NCI-H524 (cell line): ENCODE data around the gene MRPL20.
"Not testable (repeated sequence)": the region's sequence is repeated elsewhere in the genome, so short reads cannot be mapped to it uniquely, and the experiment has no call there.

Experiments
- DNase-seq, 2 experiments: peaks; one replicate each; lab custom pipeline; 2025; lab: John Stamatoyannopoulos, UW

Gene MRPL20

DNA sequence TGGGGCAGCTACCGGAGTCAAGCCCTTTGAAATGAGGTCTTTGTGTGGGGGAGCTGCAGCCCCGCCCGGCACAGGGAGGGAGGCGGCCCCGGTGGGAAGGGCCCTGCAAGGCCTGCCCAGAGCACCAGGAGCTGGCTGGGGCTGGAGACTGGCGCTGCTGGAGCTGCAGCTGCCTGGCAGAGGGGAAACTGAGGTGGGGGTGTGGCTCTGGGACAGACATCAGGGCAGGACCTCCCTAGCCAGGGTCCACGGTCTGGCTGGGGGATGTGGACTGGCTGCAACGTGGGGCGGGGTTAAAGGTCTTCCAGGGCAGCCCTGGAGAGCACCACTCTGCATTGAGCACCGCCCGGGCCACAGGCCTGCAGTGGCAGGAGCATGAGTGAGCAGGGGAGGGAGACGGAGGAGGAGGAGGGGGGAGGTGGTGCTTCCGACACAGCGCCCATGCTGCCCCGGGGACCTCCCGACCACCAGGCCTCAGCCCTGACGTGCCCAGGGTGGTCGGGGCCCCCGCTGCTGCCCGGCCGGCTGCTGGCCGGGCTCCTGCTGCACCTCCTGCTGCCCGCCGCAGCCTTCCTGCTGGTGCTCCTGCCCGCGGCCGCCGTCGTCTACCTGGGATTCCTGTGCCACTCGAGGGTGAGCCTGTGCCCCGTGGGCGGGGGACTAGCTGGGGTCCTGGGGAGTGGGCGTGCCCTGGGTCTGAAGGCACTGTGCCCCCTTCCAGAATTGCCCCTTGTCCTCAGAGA, 18.8 kb upstream of the MRPL20 start:
- DNase-seq = no peak

DNA sequence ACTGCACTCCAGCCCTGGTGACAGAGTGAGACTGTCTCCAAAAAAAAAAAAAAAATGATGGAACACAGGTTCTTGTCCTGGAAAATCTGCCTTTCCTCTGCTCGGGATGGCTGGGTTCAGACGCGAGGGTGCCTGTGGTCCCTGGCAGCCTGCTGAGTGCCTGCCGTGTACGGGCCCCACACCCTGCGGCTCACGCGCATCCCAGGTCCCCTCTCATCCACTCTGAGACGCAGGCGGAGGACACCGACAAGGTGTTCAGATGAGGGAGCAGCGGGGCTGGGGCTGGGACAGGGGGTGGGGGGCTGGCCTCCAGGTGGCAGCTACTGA, 18.3 kb upstream of the MRPL20 start:
- DNase-seq = no peak

DNA sequence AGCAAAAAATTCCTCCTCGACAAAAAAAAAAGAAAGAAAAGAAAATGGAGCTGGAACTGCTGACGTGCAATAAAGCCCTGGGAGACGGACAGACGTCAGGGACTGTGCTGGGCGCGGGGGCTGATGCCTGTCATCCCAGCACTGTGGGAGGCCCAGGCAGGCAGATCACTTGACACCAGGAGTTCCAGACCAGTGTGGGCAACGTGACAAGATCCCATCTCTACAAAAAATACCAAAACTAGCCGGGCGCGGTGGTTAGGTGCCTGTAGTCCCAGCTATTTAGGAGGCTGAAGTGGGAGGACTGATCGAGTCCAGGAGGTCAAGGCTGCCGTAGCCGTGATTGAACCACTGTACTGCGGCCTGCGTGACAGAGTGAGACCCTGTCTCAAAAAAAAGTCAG, 17.6 kb upstream of the MRPL20 start:
- DNase-seq = no peak

DNA sequence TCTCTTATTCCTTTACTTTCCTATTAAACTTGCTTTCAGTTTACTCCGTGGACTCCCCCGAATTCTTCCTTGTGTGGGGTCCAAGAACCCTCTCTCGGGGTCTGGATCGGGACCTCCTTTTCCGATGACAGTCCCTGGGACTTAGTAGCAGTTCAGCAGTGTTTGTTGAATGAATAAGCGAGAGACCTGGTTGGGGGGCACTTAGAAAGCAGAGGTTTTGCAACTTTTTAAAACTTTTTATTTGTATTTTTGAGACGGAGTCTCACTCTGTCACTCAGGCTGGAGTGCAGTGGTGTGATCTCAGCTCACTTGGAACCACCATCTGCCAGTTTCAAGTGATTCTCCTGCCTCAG, 16.1 kb upstream of the MRPL20 start:
- no peak for DNase-seq

DNA sequence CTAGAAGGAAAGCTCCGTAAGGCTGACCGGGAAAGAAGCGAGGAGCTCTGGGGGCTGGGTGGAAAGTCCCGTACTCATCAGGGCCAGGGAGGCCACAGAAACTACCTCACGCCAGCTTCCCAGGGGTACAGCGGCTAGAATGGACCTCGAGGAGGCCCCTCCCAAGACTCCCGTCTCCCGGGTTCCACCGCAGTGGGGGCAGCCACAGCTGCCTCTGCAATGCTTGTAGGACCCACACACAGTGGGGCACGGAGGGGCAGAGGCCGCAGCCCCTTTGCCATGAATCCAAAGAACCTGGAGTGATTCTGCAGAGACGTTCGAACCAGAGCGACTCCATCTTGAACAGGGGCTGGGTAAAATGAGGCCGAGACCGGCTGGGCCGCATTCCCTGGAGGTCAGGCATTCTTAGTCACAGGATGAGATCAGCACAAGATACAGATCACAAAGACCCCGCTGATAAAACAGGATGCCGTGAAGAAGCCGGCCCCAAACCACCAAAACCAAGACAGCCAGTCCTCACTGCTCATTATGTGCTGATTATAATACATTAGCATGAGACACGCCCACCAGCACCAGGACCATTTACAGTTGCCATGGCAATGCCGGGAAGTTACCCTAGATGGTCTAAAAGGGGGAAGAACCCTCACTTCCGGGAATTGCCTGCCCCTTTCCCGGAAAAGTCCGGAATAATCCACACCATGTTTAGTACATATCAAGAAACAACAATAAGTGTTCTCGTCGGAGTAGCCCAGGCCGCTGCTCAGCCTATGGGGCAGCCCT, 15.6 kb upstream of the MRPL20 start:
- DNase-seq = no peak

DNA sequence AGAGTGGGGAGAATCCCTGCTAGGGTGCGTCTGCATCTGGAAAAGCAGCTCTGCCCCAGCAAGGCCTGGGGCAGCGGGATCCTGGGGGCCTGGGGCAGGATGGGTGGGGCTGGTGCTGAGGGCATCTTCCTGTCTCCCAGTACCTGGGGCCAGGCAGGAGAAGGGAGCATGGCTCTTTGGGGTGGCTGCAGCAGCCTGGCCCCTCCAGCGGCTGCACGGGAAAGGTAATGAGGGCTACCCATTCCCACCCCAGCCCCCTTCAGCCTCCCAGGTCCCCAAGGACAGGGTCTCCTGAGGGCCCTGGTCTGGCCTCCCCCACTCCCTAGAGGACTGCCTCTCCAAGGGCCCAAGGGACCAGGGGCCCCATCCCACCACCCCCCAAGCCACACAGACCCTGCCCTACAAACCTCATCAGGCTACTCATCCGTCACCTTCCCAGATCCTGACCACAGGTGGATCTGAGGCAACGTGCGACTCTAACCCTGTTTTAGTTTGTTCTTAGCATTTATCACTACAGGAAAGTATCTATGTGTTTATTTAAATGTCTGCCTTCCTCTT, 14.9 kb upstream of the MRPL20 start:
- no peak for DNase-seq

DNA sequence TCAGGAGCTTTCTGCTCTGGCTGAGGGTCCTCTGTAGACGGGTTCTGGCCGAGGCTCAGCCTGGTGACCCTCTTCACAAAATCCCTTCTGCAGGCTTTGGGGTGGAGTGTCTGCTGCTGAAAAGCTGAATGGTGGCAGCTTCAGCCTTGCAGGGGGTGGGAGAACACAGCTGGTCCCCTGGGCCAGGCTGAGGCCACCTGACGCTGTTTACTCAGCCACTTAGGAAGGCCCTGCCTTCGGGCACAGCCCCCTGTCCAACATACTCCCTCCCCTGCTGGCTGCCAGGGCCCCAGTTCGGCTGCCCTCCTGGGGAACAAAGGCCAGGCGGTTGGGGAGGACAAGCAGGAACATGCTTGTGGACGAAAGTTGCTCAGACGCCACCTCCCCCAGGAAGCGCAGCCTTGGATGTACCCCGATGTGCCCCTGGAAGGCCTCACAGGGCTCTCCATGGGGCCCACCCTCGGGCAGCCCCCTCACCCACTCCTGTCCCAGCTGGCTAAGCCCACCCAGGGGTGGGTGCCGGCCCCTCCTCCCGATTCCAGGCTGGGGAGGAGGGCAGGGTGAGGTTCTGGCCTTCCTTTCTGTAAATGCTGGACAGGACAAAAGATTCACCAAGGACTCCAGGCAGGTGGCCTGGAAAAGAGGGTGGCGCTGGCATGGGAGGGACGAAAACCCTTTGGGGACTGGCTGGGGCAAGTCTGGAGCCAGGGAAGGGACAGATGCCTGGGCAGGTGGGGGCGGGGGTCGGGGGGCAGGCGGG, 14.2 kb upstream of the MRPL20 start, which contains the start of gene ANKRD65:
Gene ANKRD65 (minus strand): TSS at position 130 of the 760 bp plus-strand sequence. CDS start 271 bp downstream, outside the sequence.
- peak; percentile 85 to 94 for DNase-seq

DNA sequence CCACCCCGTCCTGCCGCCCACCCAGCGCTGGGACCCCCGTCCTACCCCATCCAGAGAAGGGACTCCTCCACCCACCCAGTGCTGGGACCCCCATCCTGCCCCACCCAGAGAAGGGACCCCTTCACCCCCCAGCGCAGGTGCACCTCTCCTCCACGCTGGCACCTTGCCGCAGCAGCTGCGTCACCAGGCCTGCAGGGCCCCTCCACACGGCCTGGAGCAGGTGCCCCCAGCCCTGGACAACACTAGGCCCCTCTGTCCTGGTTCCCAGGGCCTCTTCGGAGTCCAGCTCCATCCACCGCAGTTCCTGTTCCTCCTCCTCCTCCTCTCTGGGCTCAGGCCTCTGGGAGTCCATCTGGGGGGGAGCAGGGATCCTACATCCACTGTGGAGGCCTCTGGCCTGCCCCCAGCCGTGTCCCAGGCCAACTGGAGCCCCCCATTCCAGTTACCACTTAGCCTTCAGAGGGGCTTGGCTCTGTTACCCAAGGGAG, 13.6 kb upstream of the MRPL20 start:
- DNase-seq = peak in 1 of 2 experiments; percentile 48

DNA sequence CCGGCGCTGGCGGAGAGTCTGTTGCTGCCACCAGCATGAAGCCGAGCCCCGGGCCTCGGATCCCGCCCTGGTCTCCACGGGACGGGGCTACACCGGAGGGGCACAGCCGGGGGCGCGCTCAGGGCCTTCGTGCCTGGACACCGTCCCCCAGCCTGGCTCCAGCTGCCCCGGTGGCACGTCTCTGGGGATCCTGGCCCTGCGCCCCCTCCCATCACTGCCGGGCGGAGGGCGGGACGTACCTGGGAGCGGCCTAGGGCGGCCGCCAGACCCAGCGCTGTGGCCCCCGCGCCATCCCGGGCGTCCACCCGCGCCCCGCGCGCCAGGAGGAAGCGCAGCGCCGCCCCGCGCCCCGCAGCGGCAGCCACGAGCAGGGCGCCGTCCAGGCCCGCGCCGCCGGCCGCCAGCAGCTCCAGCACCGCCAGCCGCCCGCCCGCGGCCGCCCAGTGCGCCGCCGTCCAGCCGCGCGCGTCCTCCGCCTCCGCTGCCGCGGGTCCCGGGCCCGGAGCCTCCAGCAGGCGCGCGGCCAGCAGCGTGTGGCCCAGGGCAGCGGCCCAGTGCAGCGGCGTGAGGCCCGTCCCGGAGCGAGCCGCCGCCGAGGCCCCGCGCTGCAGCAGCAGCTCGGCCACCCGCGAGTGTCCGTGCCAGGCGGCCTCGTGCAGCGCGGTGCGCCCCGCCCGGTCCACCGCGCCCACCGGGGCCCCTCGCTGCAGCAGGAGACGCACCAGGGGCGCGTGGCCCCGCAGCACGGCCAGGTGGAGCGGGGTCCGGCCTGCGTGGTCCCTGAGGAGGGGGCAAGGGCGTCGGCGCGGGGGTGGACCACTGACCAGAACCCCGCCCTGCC, 12.9 kb upstream of the MRPL20 start:
- no peak for DNase-seq

DNA sequence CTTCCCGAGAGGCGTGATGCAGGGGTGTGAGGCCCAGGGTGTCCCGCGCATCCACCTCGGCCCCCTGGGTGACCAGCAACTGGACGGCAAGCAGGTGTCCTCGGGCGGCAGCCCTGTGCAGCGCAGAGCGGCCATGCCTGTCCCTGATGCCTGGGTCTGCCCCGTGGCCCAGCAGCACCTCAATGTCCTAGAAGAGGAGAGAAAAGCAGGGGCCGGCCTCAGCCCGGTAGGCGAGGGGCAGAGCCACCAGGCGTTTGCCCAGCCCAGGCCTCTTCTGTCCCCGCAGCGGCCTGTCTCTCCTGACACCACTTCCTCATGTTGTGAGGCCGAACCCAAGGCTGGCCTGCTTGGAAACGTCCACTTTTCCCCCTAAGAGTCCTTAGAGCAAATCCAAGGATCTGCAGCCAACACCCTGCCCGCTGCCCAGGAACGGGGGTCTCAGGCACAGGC, 12.3 kb upstream of the MRPL20 start:
- no peak for DNase-seq

DNA sequence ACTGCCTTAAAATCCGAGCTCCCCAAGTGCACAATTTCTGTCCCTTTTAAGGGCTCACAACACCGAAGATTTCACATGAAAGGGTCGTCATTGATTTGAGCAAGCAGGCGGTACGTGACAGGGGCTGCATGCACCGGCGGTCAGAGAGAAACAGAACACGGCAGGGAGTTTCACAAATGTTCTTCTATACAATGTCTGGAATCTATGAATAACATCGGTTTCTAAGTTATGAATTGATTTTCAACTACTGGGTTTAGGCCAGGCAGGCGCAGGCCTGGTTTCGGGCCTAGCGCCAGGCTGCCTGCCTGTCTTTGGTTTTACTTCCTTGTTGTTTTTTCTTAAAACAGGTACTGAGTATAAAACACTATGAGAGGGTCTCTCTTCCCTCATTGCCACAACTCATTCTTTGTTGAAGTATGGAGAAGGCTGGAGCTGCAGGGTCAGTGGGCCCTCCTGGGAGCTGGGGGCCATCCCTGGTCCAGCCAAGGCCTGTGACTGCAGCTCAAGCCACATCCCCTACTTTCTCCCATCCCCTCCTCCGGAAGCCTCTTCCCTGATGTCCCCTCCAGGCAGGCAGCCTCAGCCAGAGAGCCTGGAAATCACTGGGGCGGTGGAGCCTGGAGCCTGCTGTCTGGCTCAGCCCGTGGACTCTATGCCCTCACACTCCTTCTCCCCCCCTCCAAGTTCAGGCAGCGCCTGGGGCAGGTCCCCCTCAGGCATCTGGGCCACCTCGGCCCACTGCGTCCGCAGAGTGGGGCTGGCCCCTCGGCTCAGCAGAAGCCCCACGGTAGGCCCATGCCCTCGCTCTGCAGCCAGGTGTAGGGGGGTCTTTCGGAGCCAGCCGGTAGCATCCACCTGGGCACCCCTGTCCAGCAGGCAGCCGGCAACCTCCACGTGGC, 11.6 kb upstream of the MRPL20 start:
- no peak for DNase-seq

DNA sequence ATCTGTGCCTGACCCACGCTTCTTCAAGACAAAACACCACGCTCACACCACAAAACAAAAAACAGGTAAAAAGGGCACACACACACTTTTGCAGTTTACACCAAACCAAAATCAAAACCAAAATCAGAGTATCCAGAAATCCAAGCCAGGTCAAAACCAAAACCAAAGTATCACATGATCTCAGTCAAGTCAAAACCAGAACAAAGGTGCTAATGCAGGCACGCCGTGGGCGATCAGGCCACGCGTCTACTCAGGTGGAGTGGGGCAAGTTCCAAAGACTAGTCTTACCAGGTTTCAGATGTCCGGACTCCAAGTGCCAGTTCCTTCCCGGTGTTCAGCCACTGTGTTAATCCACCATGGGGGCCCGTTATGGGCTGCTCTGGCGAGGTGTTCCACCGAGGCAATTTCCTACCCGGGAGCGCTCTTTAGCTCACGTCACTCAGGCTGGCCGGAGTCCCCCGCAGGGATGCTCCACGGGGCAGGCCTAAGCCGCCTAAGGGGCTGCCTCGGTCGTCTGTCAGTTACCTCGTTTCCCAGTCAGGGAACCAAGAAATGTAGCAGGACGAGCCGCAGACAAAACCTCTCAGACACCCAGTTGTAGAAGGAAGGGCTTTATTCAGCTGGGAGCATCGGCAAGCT, 10.9 kb upstream of the MRPL20 start:
- not testable (repeated sequence) for DNase-seq

DNA sequence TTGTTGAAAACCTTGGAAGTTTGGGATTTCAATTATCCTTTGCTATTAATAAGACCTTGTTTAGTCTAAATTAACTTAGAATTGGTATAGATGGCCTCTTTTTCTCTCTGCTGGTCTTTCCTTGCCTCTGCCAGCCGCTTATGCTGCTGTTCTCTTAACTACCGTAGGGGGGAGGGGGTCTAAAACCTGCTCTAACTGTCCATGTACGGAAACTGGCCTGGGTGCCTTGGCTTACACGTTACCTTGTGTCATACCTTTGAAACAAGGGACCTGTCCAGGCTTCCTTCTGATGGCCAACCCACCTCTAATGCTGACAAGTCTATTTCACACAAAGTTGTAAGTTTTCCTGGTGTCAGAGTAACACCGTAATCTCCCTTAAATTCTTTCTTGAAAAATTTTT, 10.3 kb upstream of the MRPL20 start:
- peak in 1 of 2 experiments; percentile 28 for DNase-seq

DNA sequence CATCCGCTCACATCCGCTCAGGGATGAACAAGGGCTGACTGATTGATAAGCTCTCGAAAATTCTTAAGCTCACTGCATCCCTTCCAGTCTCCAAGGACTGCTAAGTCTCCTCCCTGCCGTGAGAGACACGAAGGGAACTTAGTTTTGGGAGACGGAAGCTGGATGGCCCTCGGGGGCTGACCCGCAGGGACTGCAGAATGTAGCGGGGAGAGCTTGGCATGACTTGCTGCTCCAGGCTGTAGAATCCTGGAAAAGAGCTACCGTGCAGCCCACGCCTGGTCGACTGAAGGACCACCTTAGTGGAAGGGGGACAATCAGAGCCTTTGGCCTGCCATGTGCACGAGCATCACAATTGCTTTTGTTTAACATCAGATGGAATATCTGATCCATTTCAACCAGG, 8.7 kb upstream of the MRPL20 start:
- no peak for DNase-seq

DNA sequence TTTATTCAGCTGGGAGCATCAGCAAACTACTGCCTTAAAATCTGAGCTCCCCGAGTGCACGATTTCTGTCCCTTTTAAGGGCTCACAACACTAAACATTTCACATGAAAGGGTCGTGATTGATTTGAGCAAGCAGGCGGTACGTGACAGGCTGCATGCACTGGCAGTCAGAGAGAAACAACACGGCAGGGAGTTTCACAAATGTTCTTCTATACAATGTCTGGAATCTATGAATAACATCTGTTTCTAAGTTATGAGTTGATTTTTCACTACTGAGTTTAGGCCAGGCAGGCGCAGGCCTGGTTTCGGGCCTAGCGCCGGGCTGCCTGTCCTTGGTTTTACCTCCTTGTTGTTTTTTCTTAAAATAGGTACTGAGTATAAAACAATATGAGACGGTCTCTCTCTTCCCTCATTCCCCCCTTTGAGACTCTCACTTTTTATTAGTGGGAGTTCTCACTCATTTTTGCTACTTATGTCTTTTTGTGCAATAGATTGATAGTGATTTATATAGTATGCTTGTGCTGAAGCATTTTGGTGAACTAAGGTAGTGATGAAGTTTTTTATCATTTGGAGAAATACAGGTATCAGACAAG, 5.3 kb upstream of the MRPL20 start:
- not testable (repeated sequence) for DNase-seq

DNA sequence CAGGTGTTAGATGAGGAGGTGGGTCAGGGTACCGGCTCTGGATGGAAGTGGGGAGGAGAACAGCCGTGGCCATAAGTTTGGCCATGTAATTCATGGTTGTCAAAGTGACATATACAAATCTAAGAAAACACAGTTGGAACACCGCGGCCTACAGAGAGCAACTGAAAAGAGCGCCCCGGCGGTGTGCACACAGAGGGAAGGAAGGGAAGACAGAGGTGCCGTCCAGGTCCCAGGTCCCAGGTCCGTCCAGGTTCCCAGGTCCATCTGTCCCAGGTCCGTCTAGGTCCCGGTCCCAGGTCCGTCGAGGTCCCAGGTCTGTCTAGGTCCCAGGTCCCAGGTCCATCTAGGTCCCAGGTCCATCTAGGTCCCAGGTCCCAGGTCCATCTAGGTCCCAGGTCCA, 4.5 kb upstream of the MRPL20 start:
- no peak for DNase-seq

DNA sequence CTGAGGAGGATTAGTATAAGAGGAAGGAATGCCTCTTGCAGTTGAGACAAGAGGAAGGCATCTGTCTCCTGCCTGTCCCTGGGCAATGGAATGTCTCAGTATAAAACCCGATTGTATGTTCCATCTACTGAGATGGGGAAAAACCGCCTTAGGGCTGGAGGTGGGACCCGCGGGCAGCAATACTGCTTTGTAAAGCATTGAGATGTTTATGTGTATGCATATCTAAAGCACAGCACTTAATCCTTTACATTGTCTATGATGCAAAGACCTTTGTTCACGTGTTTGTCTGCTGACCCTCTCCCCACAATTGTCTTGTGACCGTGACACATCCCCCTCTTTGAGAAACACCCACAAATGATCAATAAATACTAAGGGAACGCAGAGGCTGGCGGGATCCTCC, 3.1 kb upstream of the MRPL20 start:
- DNase-seq = not testable (repeated sequence)

DNA sequence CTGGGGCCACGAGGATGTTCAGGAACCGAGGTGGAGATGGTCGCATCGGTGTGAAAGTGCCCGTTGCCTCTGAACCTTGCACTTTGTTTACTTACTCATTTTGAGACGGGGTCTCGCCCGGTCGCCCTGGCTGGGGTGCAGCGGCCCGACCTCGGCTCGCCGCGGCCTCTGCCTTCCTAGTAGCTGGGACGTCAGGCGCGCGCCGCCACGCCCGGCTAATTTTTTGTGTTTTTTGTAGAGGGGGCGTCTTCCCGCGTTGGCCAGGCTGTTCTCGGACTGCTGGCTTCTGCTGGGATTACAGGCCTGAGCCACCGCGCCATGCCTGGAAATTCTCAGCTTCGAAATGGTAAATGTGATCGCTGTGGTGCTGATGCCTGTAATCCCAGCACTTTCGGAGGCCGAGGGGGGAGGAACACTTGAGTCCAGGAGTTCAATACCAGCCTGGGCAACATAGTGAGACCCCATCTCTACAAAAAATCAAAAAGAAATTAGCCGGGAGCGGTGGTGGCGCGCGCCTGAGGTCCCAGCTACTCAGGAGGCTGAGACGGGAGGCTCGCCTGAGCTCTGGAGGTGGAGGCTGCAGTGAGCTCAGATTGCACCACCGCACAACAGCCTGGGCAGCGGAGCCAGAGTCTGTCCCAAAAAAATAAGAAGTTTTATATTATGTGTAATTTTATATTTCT, 684 bp upstream of the MRPL20 start:
- no peak for DNase-seq
